Endometrium (tissue), 2 donors: Measurements from ENCODE around the gene RAD51B.

Source experiments
- FAIRE-seq: peaks from 2 replicates; lab custom pipeline; 2012; peaks lifted over from hg19 to GRCh38; lab: Jason Lieb, UNC
- donor health status: control.
- donor health status: control.

RAD51B gene

GRCh38 chr14:68366656-68367055 lies 547.1 kb downstream of the RAD51B start:
- FAIRE-seq: no peak

GRCh38 chr14:68367536-68367935 lies 548.0 kb downstream of the RAD51B start:
- no peak for FAIRE-seq

- no peak for FAIRE-seq
Observed at GRCh38 chr14:68368850-68369249, 549.3 kb downstream of the RAD51B start.

GRCh38 chr14:68369281-68370056 lies 549.9 kb downstream of the RAD51B start:
- FAIRE-seq: no peak

- no peak for FAIRE-seq
Observed at GRCh38 chr14:68370057-68370360, 550.4 kb downstream of the RAD51B start.

- no peak for FAIRE-seq
Observed at GRCh38 chr14:68372368-68372767, 552.8 kb downstream of the RAD51B start.

GRCh38 chr14:68373124-68373646 lies 553.6 kb downstream of the RAD51B start:
- FAIRE-seq: no peak

GRCh38 chr14:68373847-68374444 lies 554.4 kb downstream of the RAD51B start:
- FAIRE-seq: no peak

GRCh38 chr14:68374682-68375081 lies 555.1 kb downstream of the RAD51B start:
- FAIRE-seq: no peak

- no peak for FAIRE-seq
Observed at GRCh38 chr14:68375376-68375775, 555.8 kb downstream of the RAD51B start.

- no peak for FAIRE-seq
Observed at GRCh38 chr14:68376067-68376779, 556.6 kb downstream of the RAD51B start.

- FAIRE-seq: no peak
Observed at GRCh38 chr14:68377006-68377405, 557.4 kb downstream of the RAD51B start.

GRCh38 chr14:68377459-68377858 lies 557.9 kb downstream of the RAD51B start:
- no peak for FAIRE-seq

GRCh38 chr14:68379510-68380328 lies 560.1 kb downstream of the RAD51B start:
- FAIRE-seq: no peak

GRCh38 chr14:68380329-68380741 lies 560.8 kb downstream of the RAD51B start:
- no peak for FAIRE-seq

- no peak for FAIRE-seq
Observed at GRCh38 chr14:68384335-68384734, 564.8 kb downstream of the RAD51B start.

GRCh38 chr14:68384881-68385280 lies 565.3 kb downstream of the RAD51B start:
- no peak for FAIRE-seq

GRCh38 chr14:68386446-68386845 lies 566.9 kb downstream of the RAD51B start:
- FAIRE-seq: no peak

GRCh38 chr14:68386950-68387779 lies 567.6 kb downstream of the RAD51B start:
- no peak for FAIRE-seq

- FAIRE-seq: no peak
Observed at GRCh38 chr14:68389943-68390342, 570.4 kb downstream of the RAD51B start.

GRCh38 chr14:68390741-68391140 lies 571.2 kb downstream of the RAD51B start:
- FAIRE-seq: no peak
